NCI-H524 treated with DMSO at 0.1 percent for 48 hours (cell line): Measurements from ENCODE around the gene CCL14.

Experiments used
- DNase-seq: peaks from one replicate; lab custom pipeline; 2025; lab: John Stamatoyannopoulos, UW

CCL14 gene

GRCh38 chr17:35988164-35988563 lies 1.6 kb upstream of the CCL14 start:
- DNase-seq, result no peak

- no peak for DNase-seq
Measured at GRCh38 chr17:35984140-35984539, 2.4 kb downstream of the CCL14 start.

DNA sequence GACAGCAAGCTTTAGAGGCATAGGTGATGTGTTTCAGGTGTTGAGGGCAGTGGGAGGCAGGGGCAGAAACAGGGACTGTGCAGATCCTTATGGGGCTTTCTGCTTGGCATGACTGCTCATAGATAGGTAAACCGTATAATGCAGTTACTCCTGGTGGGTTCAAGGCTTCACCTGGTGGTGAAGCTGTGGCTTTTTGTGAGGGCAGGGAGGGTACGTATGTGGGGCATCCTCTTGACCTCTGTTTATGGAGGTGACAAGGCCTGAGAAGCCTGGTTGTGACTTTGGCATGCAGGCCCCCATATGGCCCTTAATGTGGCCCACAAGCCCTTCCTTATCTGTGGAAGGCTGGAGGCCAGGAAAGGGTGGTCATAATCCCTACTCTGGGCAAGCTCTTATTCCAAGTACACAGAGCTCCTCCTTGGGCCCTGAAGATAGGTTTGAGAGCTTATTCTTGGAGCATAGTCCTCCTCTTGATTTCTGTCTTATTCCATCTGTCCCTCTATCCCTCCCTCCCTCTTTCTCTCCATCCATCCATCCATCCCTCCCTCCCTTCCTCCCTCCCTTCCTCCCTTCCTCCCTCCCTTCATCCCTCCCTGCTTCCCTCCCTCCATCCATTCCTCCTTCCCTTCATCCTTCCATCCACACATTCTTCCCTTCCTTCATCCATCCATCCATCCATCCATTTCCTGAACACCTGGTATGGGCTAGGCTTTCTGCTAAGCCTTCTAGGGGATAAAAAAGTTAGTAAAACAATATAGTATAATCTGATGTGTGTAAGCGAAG lies 3.9 kb downstream of the CCL14 start:
- DNase-seq, result no peak

DNA sequence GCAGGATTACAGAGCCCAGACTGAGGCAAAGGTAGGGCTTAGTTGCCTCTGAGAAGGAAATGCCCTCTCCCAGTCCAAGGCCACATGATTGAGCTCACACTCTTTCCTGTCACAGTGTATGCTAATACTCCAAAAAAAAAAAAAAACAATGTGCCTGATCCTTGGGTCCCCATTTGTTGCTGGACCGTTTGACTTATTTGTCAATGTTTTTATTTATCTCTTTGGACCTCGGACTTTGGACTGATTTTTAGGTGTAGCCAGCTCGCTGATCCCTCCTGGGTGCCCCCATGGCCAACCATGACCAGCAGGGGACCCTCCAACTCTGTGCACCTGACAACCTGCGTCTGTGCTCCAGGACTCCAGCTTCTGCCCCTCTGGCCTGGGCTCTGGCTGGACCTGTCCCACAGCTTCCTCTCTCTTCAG lies 4.6 kb downstream of the CCL14 start:
- no peak for DNase-seq

- no peak for DNase-seq
Measured at GRCh38 chr17:35981246-35981645, 5.3 kb downstream of the CCL14 start, which contains the start of gene CCL16. Gene CCL16 (minus strand): TSS chr17:35981497. CDS start chr17:35981420, 77 bp downstream.

DNA sequence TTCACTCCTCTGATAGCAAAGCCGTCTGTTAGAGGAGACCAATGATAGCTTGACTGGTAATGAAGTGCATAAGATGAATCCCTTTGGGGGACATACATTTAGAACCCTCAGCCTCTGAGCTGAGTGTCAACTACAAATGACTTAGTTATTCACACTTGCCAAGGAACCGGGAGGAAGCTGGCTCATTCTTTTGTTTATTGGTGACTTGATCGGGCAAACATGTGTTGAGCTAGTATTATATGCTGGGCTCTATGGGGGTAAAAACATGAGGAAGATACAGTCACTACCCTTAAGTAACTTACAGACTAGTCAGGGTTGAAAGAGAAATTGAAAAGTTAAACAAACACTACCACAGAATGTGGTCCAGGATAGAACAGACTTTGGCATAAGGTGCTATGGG lies 8.2 kb downstream of the CCL14 start:
- no peak for DNase-seq

GRCh38 chr17:35977509-35977908 lies 9.0 kb downstream of the CCL14 start:
- DNase-seq, result no peak

GRCh38 chr17:35973333-35974260 lies 12.9 kb downstream of the CCL14 start:
- no peak for DNase-seq

GRCh38 chr17:35972945-35973332 lies 13.6 kb downstream of the CCL14 start:
- no peak for DNase-seq

DNA sequence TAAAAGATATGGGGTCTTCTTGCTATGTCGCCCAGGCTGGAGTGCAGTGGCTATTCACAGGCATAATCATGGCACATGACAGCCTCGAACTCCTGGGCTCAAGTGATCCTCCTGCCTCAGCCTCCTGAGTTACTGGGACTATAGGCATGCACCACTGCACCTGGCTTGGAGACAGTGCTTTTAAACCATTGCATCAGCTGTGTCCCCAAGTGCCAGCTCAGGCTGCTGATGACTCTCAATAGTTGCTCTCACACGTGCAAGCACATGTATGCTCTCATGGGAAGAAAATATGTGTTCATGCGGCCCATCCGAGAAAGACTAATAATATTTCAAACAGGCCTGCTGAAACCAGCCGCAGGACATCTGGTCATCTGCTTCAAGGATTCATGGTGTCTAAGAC lies 14.0 kb downstream of the CCL14 start:
- no peak for DNase-seq

DNA sequence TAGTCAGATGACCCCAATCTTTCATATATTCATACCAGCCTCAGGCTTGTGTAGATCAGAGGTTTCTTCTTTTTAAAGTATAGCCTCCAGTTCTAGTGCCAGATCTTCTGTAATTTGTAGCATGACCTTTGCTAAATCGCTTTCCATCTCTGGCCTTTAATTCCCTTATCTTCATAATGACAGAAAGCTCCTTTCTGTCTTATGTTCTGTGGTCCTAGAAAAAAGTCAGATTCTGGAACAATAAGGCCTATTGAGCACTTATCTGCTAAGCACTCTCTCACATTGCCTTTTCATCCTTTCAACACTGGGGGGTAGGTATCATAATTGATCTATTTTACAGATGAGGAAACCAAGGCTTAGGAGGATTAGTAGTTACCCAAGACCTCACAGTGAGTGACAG lies 14.5 kb downstream of the CCL14 start:
- DNase-seq, result no peak

DNA sequence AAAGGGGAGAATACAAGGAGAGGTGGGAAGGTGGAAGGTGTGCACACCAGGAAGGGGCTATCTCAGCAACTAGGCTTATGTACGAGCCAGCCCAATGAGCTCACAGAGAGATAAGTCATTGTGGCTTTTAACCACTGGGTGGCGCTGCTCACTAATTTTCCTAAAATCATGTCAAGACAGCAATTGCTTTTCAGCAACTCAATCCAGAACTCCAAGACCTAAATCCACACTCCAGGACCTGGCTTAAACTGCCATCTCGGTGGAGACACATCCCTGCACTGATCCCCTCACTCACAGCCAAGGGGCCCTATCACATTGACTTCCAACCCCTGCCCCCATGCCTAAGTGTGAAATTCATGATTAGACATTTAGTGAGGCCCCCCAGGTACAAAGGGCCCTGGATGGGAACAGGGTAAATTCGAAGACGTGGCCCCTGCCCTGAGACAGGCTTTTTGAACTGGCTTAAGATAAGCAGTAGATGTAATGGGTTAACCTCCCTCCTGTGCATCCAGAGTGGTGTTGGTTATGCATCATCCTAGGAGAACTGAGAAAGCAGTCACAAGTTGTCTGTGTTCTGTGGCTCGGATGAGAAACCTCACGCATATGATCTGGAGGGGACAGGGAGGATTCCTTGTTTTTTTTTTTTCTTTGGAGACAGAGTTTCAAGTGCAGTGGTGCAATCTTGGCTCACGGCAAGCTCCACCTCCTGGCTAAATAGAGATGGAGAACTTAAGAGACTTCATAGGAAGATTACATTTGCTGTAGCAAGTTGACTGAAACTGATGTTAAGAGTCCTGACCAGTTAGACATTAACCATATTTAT lies 16.8 kb downstream of the CCL14 start:
- no peak for DNase-seq

- no peak for DNase-seq
Measured at GRCh38 chr17:35968520-35969054, 17.9 kb downstream of the CCL14 start.

GRCh38 chr17:35965272-35965671 lies 21.3 kb downstream of the CCL14 start:
- DNase-seq, result no peak

DNA sequence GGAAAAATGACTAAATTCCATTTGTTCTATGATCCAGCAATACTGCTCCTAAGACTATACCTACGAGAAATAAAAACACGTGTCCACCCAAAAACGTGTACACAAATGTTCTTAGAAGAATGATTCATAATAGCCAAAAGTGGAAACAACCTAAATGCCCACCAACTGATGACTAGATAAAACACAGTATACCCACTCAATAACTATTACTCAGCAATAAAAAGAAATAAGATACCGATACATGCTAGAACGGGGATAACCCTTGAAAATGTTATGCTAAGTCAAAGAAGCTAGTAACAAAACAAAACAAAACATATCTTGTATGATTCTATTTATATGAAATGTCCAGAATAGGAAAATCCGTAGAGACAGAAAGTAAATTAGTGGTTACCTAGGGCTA lies 22.9 kb downstream of the CCL14 start:
- no peak for DNase-seq

DNA sequence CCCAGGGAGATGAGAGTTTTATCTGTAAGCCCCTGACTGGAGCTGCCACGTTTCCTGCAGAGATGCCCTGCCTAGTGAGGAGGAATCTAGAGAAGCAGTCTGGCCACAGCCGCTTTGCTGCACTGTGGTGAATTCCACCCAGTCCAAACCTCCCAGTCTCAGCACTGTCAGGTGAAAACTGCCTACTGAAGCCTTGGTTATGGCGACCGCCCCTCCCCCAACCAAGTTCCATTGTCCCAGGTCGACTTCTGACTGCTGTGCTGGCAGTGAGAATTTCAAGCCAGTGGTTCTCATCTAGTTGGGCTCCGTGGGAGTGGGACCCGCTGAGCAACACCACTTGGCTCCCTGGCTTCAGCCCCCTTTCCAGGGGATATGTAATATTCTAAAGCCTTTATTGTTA lies 32.8 kb downstream of the CCL14 start:
- no peak for DNase-seq

GRCh38 chr17:35949401-35949800 lies 37.1 kb downstream of the CCL14 start:
- DNase-seq, result no peak

DNA sequence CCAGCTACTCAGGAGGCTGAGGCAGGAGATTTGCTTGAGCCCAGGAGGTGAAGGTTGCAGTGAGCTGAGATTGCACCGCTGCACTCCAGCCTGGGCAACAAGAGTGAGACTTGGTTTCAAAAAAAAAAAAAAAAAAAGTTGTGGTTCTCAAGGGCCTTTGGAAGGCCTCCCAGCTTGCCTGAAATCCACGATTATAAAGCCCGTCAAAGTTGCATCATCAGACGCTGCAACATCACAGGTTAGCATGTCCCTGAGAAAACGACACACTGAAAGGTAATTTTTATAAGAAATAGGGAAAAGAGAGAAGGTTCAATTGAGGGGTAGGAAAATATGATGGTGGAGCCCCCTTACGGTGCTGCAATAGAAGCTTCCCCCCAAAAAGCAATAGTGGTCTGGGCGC lies 38.4 kb downstream of the CCL14 start:
- DNase-seq, result no peak

GRCh38 chr17:35947156-35947585 lies 39.4 kb downstream of the CCL14 start:
- no peak for DNase-seq

GRCh38 chr17:35944151-35944550 lies 42.4 kb downstream of the CCL14 start:
- DNase-seq, result no peak

GRCh38 chr17:35943537-35943936 lies 43.0 kb downstream of the CCL14 start, which contains the start of gene LYZL6:
Gene LYZL6 (minus strand): TSS chr17:35943713. CDS start chr17:35939356, 4,357 bp downstream.
- DNase-seq, result no peak
